Spinal cord (tissue), 10 donors: ENCODE measurements around the gene NDUFB2. TPM values are rescaled to one million over a fixed set of nuclear protein-coding genes. Genes with fewer than 3 reads are reported as not detected.
A peak's percentile ranks its signal among the peaks of the same experiment; 100 is the strongest.
"Not testable (repeated sequence)": the region's sequence is repeated elsewhere in the genome, so short reads cannot be mapped to it uniquely, and the experiment has no call there.

ENCODE experiments used
- DNase-seq, 6 donors: peaks; one replicate each; pipeline versions ENCODE4 v3.0.0 to v3.0.0-alpha.2; 2013 to 2015; ENCODE audit warnings: low spot score in 6 of 6, low read depth in 4 of 6
- H3K27ac ChIP-seq: one replicate; pipeline ENCODE4 v1.5.1; 2013; ENCODE audit warnings: low read depth, low read length, control low read depth
- H3K27me3 ChIP-seq: one replicate; pipeline ENCODE4 v1.6.1; 2013; ENCODE audit warnings: low read length; ENCODE audit not compliant: control insufficient read depth, insufficient read depth
- H3K36me3 ChIP-seq: one replicate; pipeline ENCODE4 v1.6.1; 2013; ENCODE audit warnings: low read length; ENCODE audit not compliant: control insufficient read depth, insufficient read depth
- H3K4me1 ChIP-seq: one replicate; pipeline ENCODE4 v1.6.1; 2013; ENCODE audit warnings: low read length; ENCODE audit not compliant: control insufficient read depth, insufficient read depth
- H3K4me3 ChIP-seq: one replicate; pipeline ENCODE4 v1.5.1; 2013; ENCODE audit warnings: low read depth, low read length, control low read depth
- H3K9me3 ChIP-seq: one replicate; pipeline ENCODE4 v1.6.1; 2013; ENCODE audit warnings: low read length; ENCODE audit not compliant: control insufficient read depth, insufficient read depth
- WGBS: methylation state at CpG from one replicate; pipeline ENCODE4 v1.1.5; 2013; ENCODE audit warnings: missing lambda C conversion rate; ENCODE audit not compliant: insufficient coverage; 5-methylcytosine and 5-hydroxymethylcytosine counted together
- polyA plus RNA-seq, 2 donors: library from polyadenylated mRNA; unstranded; fragments of 120-200 nt; gene quantifications; one replicate each; pipeline ENCODE4 v1.2.1, GENCODE V29; 2013; ENCODE audit not compliant: insufficient read length in 2 of 2
- total RNA-seq, 2 donors: library from RNA; depleted of rRNA in 1 of 2; stranded (reverse); fragments of 120-200 nt in 1 of 2; fragments of >200 nt in 1 of 2; gene quantifications; one replicate each; pipeline versions ENCODE4 v1.2.3 to v1.2.4, GENCODE V29; 2013 to 2014
- donor health status: healthy.

Gene NDUFB2
- total and polyA plus RNA-seq, 4 donors = 113 to 313 (median 292) TPM

- DNase-seq, H3K27me3 ChIP-seq, H3K4me3 ChIP-seq, H3K9me3 ChIP-seq, H3K27ac ChIP-seq, H3K36me3 ChIP-seq: not testable (repeated sequence)
- 97% methylated on average over 6 of the region's 10 CpGs for WGBS
- H3K4me1 ChIP-seq = peaks cover 22% of the 10 kb centered on the region
Observed at GRCh38 chr7:140669862-140670261, 26.6 kb upstream of the NDUFB2 start.

GRCh38 chr7:140670343-140670935 is 26.1 kb upstream of the NDUFB2 start:
- Histone ChIP-seq H3K27me3 (no peaks in the 10 kb centered on the region), H3K27ac (no peak overlapping the region), H3K36me3 (no peaks in the 10 kb centered on the region), H3K4me3 (no peak overlapping the region), H3K4me1 (peaks cover 28% of the 10 kb centered on the region), H3K9me3 (no peaks in the 10 kb centered on the region)
- DNase-seq = no peak
- WGBS = 100% methylated on average over 1 of the region's 4 CpGs

- DNase-seq = no peak
- Histone ChIP-seq H3K9me3 (no peaks in the 10 kb centered on the region), H3K4me1 (peaks cover 29% of the 10 kb centered on the region), H3K27ac (no peak overlapping the region), H3K4me3 (no peak overlapping the region), H3K27me3 (no peaks in the 10 kb centered on the region), H3K36me3 (no peaks in the 10 kb centered on the region)
- 78% methylated on average over 13 of the region's 15 CpGs for WGBS
Observed at GRCh38 chr7:140671966-140672365, 24.5 kb upstream of the NDUFB2 start.

- Histone ChIP-seq H3K4me3 (peak within 1 kb of the TSS; percentile 64), H3K36me3 (no peaks in the 10 kb centered on the region), H3K27me3 (no peaks in the 10 kb centered on the region), H3K27ac (peak within 1 kb of the TSS; percentile 61), H3K9me3 (no peaks in the 10 kb centered on the region), H3K4me1 (peaks cover 29% of the 10 kb centered on the region)
- peak in 2 of 6 donors; percentile 78 to 79 for DNase-seq
- WGBS = 0% methylated on average over 20 of the region's 41 CpGs
Observed at GRCh38 chr7:140672382-140673062, 24.0 kb upstream of the NDUFB2 start, which contains the start of gene ADCK2. Gene ADCK2 (plus strand): TSS chr7:140672945. CDS start chr7:140673331, 386 bp downstream.

- Histone ChIP-seq H3K36me3 (peaks cover 4% of the 10 kb centered on the region), H3K27me3 (no peaks in the 10 kb centered on the region), H3K27ac (peak overlapping the region; percentile 61), H3K9me3 (no peaks in the 10 kb centered on the region), H3K4me3 (peak overlapping the region; percentile 64), H3K4me1 (peaks cover 29% of the 10 kb centered on the region)
- DNase-seq = peak in 2 of 6 donors; percentile 72 to 78
- WGBS = under 1% methylated on average over 72 of the region's 72 CpGs
Observed at GRCh38 chr7:140673063-140673773, 23.3 kb upstream of the NDUFB2 start.

GRCh38 chr7:140673774-140674155 is 22.7 kb upstream of the NDUFB2 start:
- Histone ChIP-seq H3K36me3 (peaks cover 10% of the 10 kb centered on the region), H3K4me1 (peaks cover 29% of the 10 kb centered on the region), H3K27ac (no peak overlapping the region), H3K27me3 (no peaks in the 10 kb centered on the region), H3K4me3 (peak overlapping the region; percentile 64), H3K9me3 (no peaks in the 10 kb centered on the region)
- DNase-seq = no peak
- WGBS = 48% methylated on average over 18 of the region's 18 CpGs

- Histone ChIP-seq H3K27ac (no peak overlapping the region), H3K4me3 (peak overlapping the region; percentile 64), H3K27me3 (no peaks in the 10 kb centered on the region), H3K4me1 (peaks cover 29% of the 10 kb centered on the region), H3K36me3 (peaks cover 16% of the 10 kb centered on the region), H3K9me3 (no peaks in the 10 kb centered on the region)
- DNase-seq = no peak
- 84% methylated on average over 5 of the region's 5 CpGs for WGBS
Observed at GRCh38 chr7:140674356-140674800, 22.1 kb upstream of the NDUFB2 start.

GRCh38 chr7:140674899-140675701 is 21.4 kb upstream of the NDUFB2 start:
- peak overlapping the region; percentile 40 for H3K27ac ChIP-seq
- H3K4me3 ChIP-seq = no peak overlapping the region
- WGBS = 61% methylated on average over 7 of the region's 8 CpGs

GRCh38 chr7:140675726-140676125 is 20.8 kb upstream of the NDUFB2 start:
- peaks cover 29% of the 10 kb centered on the region for H3K4me1 ChIP-seq
- no peak for DNase-seq
- H3K27me3 ChIP-seq = no peaks in the 10 kb centered on the region
- H3K27ac ChIP-seq = no peak overlapping the region
- 80% methylated on average over 1 of the region's 4 CpGs for WGBS
- no peak overlapping the region for H3K4me3 ChIP-seq
- H3K9me3 ChIP-seq = no peaks in the 10 kb centered on the region
- H3K36me3 ChIP-seq = peaks cover 24% of the 10 kb centered on the region

More at GRCh38 chr7:140674899-140675701, 21.4 kb upstream of the NDUFB2 start:
- Histone ChIP-seq H3K9me3 (no peaks in the 10 kb centered on the region), H3K36me3 (peaks cover 20% of the 10 kb centered on the region), H3K4me1 (peaks cover 29% of the 10 kb centered on the region), H3K27me3 (no peaks in the 10 kb centered on the region)
- DNase-seq = peak in 2 of 6 donors; percentile 57 to 67
